Measurements from ENCODE around the gene KRTAP4-7.

DNA sequence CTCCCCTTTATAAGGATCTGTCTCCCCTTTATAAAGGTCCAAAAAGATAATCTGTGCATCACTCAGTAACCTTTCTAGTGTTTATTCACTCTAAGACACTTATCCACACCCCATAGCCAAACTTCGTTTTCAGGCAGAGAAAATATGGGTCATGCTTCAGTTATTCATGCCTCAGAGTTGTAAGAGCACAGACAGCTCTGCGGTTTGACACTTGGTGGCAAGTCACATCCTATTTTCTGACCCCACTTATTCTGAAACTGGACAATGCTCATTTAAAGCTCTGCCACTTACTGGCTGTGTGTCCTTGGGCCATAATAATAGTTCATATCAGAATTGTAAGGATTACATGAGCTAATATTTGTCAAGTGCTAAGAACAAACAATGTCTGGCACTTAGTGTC lies 34.8 kb upstream of the KRTAP4-7 start:
- TF ChIP-seq, protein P1, sequence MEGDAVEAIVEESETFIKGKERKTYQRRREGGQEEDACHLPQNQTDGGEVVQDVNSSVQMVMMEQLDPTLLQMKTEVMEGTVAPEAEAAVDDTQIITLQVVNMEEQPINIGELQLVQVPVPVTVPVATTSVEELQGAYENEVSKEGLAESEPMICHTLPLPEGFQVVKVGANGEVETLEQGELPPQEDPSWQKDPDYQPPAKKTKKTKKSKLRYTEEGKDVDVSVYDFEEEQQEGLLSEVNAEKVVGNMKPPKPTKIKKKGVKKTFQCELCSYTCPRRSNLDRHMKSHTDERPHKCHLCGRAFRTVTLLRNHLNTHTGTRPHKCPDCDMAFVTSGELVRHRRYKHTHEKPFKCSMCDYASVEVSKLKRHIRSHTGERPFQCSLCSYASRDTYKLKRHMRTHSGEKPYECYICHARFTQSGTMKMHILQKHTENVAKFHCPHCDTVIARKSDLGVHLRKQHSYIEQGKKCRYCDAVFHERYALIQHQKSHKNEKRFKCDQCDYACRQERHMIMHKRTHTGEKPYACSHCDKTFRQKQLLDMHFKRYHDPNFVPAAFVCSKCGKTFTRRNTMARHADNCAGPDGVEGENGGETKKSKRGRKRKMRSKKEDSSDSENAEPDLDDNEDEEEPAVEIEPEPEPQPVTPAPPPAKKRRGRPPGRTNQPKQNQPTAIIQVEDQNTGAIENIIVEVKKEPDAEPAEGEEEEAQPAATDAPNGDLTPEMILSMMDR (IDR thresholded peaks at IDR 0.05; ENCODE audit: insufficient read depth, low read length, poor library complexity, severe bottlenecking), result no peak
- no peak for TF ChIP-seq EZH2phosphoT487 (conservative IDR thresholded peaks at IDR 0.05; ENCODE audit: low read length)

Data from SU-DHL-6 (cell line).